ENCODE data around the gene CSF2. TPM values are rescaled to one million over a fixed set of nuclear protein-coding genes. Genes with fewer than 3 reads are reported as not detected.

Gene CSF2
- total RNA-seq, 1 experiment from 2014 or later = not detected

DNA sequence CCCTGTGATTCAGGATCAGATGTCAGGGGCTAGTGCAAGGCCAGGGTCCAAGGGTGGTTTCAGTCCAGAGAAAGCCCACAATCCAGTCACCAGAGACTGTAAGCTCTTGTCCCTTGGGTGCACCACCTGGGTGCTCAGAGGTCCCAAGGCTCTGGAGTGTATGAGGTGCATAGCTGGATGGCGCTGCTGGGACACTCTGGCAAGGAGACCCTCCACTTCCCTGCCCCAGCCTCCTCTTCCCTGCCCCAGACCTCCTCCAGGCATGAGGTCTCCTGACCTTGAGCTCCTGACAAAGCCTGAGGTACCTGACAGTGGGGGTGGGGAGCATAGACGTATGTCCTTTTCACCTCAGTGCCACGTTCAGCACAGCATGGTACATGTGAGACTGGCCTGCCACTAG lies 7.0 kb downstream of the CSF2 start:
- POLR2A ChIA-PET (ENCODE audit: unreplicated experiment) = no interaction called here
- TF ChIP-seq, protein P1, sequence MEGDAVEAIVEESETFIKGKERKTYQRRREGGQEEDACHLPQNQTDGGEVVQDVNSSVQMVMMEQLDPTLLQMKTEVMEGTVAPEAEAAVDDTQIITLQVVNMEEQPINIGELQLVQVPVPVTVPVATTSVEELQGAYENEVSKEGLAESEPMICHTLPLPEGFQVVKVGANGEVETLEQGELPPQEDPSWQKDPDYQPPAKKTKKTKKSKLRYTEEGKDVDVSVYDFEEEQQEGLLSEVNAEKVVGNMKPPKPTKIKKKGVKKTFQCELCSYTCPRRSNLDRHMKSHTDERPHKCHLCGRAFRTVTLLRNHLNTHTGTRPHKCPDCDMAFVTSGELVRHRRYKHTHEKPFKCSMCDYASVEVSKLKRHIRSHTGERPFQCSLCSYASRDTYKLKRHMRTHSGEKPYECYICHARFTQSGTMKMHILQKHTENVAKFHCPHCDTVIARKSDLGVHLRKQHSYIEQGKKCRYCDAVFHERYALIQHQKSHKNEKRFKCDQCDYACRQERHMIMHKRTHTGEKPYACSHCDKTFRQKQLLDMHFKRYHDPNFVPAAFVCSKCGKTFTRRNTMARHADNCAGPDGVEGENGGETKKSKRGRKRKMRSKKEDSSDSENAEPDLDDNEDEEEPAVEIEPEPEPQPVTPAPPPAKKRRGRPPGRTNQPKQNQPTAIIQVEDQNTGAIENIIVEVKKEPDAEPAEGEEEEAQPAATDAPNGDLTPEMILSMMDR (conservative IDR thresholded peaks at IDR 0.05) = no peak
- no peak for TF ChIP-seq EZH2 (IDR thresholded peaks at IDR 0.05; ENCODE audit: low read depth)
- no peaks in the 10 kb centered on the region for H3K9me2 ChIP-seq (ENCODE audit: insufficient read depth)
- H3K36me3 ChIP-seq (ENCODE audit: low read depth) = no peaks in the 10 kb centered on the region
- no peaks in the 10 kb centered on the region for H3K9me3 ChIP-seq (ENCODE audit: insufficient read depth, low read depth)
- H3F3A ChIP-seq (ENCODE audit: insufficient read depth, low read depth) = no peaks in the 10 kb centered on the region
- H3K79me2 ChIP-seq (ENCODE audit: low read depth) = no peaks in the 10 kb centered on the region
- H3K4me2 ChIP-seq = no peak overlapping the region
- intact Hi-C loops (cut with micrococcal nuclease; ENCODE audit: unreplicated experiment) = no loop called here
- DNase-seq = no peak
- H4K20me1 ChIP-seq (ENCODE audit: insufficient read depth) = no peaks in the 10 kb centered on the region
- no TSS peak for BruUV-seq (replicated peaks)
- no peaks in the 10 kb centered on the region for H3K27me3 ChIP-seq (ENCODE audit: insufficient read depth, low read depth)
- H2AFZ ChIP-seq = no peak overlapping the region
- CTCF ChIA-PET = no interaction called here
- peaks cover 2% of the 10 kb centered on the region for H3K4me1 ChIP-seq (replicated peaks; ENCODE audit: insufficient read depth)
- no peak overlapping the region for H3K4me3 ChIP-seq
- no peak overlapping the region for H3K27ac ChIP-seq

DNA sequence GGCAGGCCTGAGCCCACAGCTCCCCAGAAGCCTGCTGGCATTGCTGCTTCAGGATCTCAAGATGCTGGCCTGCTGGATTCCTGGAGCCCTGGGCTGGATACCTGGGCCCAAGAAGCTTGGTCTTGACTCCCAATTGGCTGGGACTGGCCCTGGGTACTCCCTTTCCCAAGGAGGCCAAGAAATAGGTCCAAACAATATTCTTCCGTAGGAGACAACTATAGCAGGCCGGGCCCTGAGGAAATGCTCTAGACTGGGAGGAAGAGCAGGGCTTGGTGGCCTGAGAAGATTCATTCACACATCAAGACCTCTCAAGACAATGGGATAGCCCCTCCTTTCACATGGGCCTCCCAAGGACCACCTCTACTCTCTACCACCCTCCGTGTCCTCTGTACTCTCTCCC lies 7.9 kb downstream of the CSF2 start:
- no peaks in the 10 kb centered on the region for H3K79me2 ChIP-seq (ENCODE audit: low read depth)
- intact Hi-C loops (cut with micrococcal nuclease; ENCODE audit: unreplicated experiment) = no loop called here
- DNase-seq = no peak
- H2AFZ ChIP-seq = no peak overlapping the region
- no peaks in the 10 kb centered on the region for H3K36me3 ChIP-seq (ENCODE audit: low read depth)
- H3K27ac ChIP-seq = no peak overlapping the region
- no peaks in the 10 kb centered on the region for H4K20me1 ChIP-seq (ENCODE audit: insufficient read depth)
- BruUV-seq (replicated peaks) = no TSS peak
- CTCF ChIA-PET = no interaction called here
- no peak overlapping the region for H3K4me2 ChIP-seq
- no peak overlapping the region for H3K4me3 ChIP-seq
- POLR2A ChIA-PET (ENCODE audit: unreplicated experiment) = no interaction called here
- H3K9me3 ChIP-seq (ENCODE audit: insufficient read depth, low read depth) = no peaks in the 10 kb centered on the region
- peaks cover 7% of the 10 kb centered on the region; the same call in 1 of the 2 replicates for H3K4me1 ChIP-seq (replicated peaks; ENCODE audit: insufficient read depth)
- no peaks in the 10 kb centered on the region for H3K27me3 ChIP-seq (ENCODE audit: insufficient read depth, low read depth)
- H3K9me2 ChIP-seq (ENCODE audit: insufficient read depth) = no peaks in the 10 kb centered on the region
- TF ChIP-seq EZH2 (IDR thresholded peaks at IDR 0.05; ENCODE audit: low read depth) = no peak
- TF ChIP-seq, protein P1 (conservative IDR thresholded peaks at IDR 0.05) = no peak
- no peaks in the 10 kb centered on the region for H3F3A ChIP-seq (ENCODE audit: insufficient read depth, low read depth)

DNA sequence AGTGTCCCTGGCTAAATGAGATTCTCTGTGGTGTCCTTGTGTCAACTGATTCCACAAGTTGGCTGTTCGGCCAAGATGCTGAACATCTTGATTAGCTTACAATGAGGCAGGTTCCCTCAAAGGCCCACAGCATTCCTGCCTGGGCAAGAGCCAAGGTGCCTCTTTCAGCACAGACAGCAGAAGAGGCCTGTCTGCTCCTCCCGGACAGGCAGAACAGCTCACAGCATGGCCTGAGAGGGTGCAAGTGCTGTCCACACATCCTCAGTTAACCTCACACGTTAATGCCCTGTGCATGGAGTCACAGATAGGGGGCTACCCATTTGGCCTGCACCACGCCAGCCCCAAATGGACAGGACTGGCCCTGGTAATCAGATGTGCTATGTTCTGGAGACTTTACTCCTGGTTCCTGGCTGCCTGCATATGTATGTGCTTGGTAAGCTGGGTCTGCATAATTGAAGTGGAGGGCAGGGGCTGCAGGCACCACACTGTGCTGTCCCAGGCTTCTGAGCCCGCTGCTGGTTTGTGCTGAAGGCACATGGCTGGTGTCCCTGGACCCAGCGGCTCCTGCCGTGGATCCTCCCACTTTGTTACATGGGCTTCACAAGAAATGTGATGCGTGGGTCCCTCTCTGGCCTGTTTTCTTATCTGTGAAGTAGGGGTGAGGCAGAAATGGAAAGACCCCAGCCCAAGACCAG lies 8.9 kb downstream of the CSF2 start:
- Histone ChIP-seq H3K4me2 (no peak overlapping the region), H3K27me3 (ENCODE audit: insufficient read depth, low read depth) (no peaks in the 10 kb centered on the region), H3K4me1 (replicated peaks; ENCODE audit: insufficient read depth) (peaks cover 10% of the 10 kb centered on the region; the same call in 1 of the 2 replicates), H3K27ac (no peak overlapping the region), H3K9me3 (ENCODE audit: insufficient read depth, low read depth) (no peaks in the 10 kb centered on the region), H3K9me2 (ENCODE audit: insufficient read depth) (no peaks in the 10 kb centered on the region), H3K36me3 (ENCODE audit: low read depth) (no peaks in the 10 kb centered on the region), H2AFZ (no peak overlapping the region), H4K20me1 (ENCODE audit: insufficient read depth) (no peaks in the 10 kb centered on the region), H3K79me2 (ENCODE audit: low read depth) (no peaks in the 10 kb centered on the region), H3K4me3 (no peak overlapping the region), H3F3A (ENCODE audit: insufficient read depth, low read depth) (no peaks in the 10 kb centered on the region)
- no TSS peak for BruUV-seq (replicated peaks)
- intact Hi-C loops (cut with micrococcal nuclease; ENCODE audit: unreplicated experiment) = no loop called here
- ChIA-PET POLR2A (ENCODE audit: unreplicated experiment) (no interaction called here), CTCF (no interaction called here)
- TF ChIP-seq, protein P1 (conservative IDR thresholded peaks at IDR 0.05) = no peak
- TF ChIP-seq EZH2 (IDR thresholded peaks at IDR 0.05; ENCODE audit: low read depth) = no peak
- no peak for DNase-seq

All from PC-9 (cell line).